Activated CD4-positive, alpha-beta T cell treated with anti-CD3 and anti-CD28 coated beads, Interleukin-2, amount 50 U/mL, for 16 hours (primary cell): ENCODE measurements around the gene TPSB2.
"Not testable (repeated sequence)": the region's sequence is repeated elsewhere in the genome, so short reads cannot be mapped to it uniquely, and the experiment has no call there.

Source experiments
- DNase-seq: peaks from one replicate; pipeline ENCODE4 v3.0.0-alpha.2; 2020

TPSB2 gene

DNA sequence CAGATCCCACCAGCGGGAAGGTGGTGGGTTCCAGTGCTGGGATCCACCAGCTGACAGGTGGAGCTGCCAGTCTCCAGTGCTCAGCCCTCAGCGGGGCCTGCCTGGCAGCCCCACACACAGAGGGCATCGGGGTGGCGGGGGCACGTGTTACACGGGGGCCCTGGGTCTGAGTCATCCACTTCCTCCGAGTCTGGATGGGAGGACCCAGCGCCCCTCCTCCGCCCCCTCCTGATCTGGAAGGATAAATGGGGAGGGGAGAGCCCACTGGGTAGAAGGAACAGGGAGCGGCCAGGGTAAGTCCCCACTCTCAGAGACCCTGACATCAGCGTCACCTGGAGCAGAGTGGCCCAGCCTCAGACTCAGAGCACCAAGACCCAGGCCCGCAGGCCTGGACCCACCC is 10.5 kb upstream of the TPSB2 start, which contains the start of gene TPSAB1:
Gene TPSAB1 (plus strand): TSS at position 270 of the 400 bp plus-strand sequence. CDS start 234 bp downstream, outside the sequence.
- not testable (repeated sequence) for DNase-seq

DNA sequence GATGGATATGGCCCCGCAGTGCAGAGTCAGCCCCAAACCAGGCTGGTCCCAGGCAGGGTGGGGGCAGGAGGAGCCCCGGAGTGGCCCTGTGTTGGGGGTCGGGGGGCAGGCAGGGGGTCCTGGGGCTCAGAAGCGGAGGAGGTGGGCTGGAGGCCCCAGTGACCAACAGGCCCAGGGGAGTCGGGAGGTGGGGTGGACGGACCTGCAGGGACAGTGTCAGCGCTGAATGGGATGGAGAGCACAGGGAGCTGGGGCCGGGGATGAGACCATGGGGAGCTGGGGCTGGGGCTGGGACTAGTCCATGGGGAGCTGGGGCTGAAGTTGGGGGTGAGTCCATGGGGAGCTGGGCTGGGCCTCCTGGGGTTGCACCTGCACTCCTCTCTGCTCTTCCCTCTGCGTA is 9.6 kb upstream of the TPSB2 start:
- DNase-seq: not testable (repeated sequence)

DNA sequence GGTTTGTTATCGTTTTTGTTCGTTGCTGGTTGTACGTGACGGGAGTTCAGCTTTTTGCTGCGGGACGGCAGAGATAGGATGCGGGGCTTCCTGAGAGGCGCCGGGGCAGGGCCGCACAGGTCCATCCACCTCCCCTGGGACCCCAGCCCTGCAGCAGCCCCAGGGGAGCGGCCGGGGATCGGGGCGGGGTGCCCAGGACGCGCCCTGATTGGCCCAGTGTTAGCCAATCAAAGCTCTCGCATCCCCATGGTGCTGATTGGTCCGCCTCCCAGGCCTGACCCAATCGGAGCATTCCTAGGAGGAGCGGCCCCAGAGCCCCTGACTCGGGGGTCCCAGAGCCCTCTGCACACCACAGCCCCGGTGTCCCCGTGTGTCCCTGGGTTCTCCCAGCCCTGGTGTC is 8.9 kb upstream of the TPSB2 start:
- not testable (repeated sequence) for DNase-seq

DNA sequence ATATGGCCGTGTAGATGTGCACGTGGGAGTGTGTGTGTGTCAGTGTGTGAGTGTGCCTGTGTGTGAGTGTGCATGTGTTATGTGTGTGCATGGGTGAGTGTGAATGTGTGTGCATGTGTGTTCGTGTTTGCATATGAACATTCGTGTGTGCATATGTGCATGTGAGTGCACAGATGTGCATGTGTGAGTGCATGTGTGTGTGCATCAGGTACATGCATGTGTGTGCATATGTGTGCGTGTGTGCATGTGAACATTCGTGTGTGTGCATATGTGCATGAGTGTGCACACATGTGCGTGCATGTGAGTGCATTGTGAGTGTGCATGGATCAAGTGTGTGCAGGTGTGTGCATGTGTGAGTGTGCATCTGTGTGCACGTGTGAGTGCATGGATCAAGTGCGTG is 8.0 kb upstream of the TPSB2 start:
- DNase-seq: no peak

DNA sequence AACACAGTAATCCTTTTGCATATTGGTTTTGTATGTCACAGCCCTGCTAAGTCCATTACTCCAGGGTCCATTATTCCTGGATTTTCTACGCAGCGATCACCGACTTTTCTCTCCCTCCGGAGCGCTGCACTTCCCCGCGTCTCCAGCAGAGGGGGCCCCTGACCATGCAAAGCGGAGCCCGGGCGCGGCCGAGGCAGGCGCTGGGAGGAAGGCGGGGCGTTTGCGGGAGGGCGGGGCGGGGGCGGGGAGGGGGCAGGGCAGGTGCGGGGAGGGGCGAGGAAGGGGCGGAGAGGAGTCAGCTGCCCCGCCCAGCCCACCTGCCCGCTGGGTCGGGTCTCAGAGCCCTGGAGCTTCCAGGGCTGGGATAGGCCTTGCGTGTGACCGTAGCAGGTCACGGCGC is 6.7 kb upstream of the TPSB2 start:
- DNase-seq: not testable (repeated sequence)

DNA sequence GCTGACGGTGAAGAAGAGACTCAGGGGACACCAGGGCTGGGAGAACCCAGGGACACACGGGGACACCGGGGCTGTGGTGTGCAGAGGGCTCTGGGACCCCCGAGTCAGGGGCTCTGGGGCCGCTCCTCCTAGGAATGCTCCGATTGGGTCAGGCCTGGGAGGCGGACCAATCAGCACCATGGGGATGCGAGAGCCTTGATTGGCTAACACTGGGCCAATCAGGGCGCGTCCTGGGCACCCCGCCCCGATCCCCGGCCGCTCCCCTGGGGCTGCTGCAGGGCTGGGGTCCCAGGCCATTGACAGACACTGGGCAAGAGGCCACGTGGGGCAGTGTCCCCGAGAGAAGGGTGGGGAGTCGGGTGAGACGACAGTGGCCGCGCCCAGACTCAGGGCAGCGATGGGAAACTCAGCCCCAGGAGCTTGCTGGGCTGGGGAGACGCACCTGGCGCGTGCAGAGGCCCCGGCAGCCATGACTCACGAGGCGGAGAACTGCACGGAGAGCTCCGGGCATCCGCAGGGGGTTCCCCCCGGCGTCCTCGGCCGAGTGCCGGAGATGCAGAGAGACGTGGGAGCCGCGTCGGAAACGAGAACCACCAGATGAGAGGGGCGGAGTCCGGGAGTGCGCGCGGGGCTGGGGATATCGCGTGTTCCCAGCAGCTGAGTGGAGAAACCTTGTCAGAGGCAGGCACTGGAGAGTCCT is 2.2 kb upstream of the TPSB2 start:
- not testable (repeated sequence) for DNase-seq

DNA sequence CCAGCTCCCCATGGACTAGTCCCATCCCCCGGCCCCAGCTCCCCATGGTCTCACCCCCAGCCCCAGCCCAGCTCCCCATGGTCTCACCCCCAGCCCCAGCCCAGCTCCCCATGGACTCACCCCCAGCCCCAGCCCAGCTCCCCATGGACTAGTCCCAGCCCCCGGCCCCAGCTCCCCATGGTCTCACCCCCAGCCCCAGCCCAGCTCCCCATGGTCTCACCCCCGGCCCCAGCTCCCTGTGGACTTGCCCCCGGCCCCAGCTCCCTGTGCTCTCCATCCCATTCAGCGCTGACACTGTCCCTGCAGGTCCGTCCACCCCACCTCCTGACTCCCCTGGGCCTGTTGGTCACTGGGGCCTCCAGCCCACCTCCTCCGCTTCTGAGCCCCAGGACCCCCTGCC is 1.3 kb upstream of the TPSB2 start:
- not testable (repeated sequence) for DNase-seq

DNA sequence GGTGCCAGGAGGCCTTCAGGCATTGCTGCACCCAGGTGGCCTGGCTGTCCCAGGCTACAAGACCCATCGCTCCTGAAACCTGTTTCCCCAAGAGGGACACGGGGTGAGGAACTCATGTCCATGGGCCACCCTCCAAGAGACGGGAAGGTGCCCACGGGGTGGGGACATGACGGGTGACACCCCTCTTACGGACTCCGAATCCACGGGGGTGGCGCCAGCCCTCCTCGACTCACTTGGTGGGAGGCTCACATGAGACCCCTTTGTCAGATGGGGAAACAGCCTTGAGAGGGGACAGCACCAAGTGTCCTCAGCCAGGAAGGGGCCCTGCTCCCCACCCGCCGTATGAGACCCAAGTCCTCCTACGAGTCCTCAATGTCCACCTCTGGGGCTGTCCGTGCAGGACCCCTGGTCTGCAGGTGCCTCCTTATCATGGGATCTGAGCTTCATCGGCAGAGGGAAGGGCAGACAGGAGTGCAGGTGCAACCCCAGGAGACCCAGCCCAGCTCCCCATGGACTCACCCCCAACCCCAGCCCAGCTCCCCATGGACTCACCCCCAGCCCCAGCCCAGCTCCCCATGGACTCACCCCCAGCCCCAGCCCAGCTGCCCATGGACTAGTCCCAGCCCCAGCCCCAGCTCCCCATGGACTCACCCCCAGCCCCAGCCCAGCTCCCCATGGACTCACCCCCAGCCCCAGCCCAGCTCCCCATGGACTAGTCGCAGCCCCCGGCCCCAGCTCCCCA is 658 bp upstream of the TPSB2 start:
- not testable (repeated sequence) for DNase-seq

DNA sequence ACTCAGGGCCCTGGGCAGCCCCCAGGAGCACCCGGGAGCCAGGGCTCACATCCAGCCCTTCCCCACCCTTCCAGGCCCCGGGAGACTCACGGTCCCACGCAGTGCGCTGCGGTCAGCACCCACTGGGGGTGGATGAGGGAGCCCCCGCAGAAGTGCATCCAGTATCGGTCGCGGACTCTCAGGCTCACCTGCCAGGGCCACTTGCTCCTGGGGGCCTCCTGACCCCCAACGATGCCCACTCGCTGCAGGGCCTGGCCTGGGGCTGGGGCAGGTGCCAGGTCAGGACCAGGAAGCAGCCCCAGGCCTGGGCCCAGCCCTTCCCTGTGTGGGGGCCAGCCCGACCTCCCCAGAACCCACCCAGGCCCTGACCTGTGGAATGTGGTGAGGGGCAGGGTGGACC is 508 bp downstream of the TPSB2 start:
- not testable (repeated sequence) for DNase-seq

DNA sequence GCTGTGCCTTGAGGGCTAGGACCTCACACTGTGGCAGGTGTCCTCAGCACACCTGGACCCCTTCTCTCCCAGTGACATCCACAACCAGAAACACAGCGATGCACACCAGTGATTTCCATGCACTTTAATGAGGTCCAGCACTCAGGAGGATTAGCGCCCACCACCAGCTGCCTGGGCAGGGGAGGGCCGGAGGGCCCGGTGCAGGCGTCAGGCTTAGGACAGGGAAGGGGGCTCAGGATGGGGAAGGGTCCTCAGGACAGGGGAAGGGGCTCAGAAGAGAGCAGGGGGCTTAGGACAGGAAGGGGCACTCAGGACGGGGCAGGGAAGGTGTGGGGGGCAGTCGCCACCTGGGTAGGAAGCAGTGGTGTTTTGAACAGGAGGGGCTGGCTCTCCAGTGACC is 1.8 kb downstream of the TPSB2 start:
- DNase-seq: not testable (repeated sequence)

DNA sequence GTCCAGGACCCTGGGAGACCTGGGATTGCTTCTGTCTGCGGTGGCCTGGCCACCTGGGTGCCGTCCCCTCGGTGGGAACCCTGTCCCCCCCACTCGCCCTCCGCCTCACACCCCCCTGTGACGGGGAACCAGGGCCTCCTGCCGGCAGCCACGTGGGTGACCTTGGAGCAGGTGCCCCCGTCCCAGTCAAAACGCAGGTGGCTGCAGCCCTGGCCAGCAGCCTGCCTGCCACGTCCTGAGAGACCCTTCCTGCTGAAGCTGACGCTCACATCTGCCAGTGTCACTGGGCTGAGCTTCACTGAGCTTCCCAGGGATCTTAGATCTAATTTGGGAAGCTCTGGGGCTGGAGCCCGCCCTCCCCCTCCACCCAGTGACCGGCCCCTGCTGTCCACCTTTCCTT is 3.3 kb downstream of the TPSB2 start:
- not testable (repeated sequence) for DNase-seq

DNA sequence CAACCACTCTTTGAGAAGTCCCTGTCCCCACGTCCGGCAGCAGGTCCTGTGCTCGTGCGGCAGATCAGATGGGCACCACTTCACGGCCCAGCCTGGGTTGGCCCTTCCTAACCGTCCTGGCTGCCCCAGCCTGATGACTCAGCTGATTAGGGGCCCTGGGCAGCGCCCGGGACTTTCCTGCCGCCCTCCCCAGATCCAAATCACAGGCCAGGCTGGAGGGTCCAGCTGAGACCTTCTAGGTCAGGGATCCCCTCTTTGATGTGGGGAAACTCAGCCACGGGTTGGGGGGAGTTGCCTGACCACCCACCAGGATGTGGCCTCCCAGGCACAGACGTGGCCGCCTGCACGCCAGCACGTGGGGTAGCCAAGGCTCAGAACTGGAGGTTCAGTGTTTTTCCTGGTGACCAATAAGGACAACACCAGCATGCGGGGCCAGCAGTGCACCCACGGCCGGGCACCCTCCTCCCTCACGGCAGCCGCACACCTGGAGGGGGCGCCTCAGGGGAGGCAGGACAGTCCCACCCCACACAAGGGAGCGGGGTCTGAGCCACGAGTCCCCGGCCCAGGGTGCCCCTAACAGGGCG is 4.2 kb downstream of the TPSB2 start:
- not testable (repeated sequence) for DNase-seq

DNA sequence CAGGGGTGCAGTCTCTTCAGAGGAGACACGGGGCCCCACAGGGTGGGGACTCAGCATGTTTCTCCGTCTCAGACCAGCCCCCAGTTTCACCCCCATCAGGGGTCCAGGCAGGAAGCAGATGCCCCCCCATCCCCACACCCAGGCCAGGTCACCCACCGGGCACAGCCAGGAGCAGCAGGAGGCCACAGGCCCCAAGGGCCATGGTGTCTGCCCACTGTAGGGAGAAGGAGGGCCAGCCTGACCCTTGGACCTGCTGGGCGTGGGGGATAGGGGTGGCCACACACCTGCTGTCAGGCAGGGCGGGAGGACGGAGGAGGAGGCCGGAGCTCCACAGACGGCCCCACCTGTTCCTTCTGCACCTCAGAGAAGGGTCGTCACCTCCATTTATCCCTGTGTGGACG is 4.9 kb downstream of the TPSB2 start, which contains the start of gene TPSG1:
Gene TPSG1 (minus strand): TSS at position 218 of the 401 bp plus-strand sequence. CDS start 16 bp downstream, at position 202.
- no peak for DNase-seq

DNA sequence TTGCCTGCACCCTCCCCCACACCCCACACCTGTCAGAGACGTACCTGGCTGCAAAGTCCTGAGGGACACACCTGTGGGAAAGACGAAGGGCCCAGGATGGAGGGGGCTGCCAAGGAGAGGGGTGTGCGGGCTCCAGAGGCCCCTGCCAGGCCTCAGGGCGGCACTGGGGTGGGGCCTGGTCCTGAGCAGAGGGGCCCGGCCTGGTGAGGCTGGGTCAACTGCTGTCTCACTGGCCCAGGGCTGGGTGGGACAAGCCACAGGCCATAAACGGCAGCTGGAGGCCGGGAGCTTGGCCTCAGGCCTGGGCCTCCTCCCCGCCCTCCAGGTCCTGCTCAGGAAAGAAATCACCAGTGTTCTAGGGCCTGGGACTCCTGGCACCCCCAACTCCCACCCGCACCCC is 5.4 kb downstream of the TPSB2 start:
- DNase-seq: no peak

DNA sequence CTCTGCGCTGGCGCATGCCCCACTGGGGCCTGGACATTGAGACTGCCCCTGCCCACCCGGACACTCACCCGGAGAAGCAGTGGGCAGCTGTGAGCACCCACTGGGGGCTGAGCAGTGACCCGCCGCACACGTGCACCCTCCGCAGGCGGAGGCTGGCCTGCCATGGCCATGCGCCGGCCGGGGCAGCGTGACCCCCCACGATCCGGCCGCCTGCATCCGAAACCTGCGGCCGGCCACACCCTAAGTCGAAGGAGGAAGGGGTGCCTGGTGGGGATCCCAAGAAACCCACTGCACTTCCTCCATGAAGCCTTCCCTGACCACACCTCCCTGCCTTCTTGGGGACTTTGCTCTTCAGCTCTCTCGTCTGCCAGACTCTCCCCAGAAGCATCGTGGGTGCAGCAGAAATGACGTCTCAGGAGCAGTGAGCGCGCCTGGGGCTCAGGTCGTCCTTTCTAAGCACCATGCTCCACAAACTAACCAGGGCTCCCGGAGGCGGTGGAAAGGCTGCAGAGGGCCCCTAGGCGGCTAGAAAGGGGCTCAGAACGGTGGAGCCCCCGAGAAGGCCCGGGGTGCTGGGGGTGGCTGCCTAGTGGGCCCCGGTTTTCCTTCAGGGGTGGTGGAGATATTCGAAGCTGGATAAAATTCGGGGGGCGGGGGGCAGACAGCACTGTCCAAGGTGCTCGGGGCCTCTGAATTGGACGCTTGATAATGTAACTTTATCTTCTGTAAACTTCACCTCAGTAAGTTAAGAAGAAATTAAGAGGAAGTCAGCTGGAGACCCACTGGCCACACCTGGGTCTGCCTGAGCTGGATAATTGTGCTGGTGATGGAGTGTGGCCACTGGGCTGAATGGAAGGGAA is 6.4 kb downstream of the TPSB2 start:
- no peak for DNase-seq

DNA sequence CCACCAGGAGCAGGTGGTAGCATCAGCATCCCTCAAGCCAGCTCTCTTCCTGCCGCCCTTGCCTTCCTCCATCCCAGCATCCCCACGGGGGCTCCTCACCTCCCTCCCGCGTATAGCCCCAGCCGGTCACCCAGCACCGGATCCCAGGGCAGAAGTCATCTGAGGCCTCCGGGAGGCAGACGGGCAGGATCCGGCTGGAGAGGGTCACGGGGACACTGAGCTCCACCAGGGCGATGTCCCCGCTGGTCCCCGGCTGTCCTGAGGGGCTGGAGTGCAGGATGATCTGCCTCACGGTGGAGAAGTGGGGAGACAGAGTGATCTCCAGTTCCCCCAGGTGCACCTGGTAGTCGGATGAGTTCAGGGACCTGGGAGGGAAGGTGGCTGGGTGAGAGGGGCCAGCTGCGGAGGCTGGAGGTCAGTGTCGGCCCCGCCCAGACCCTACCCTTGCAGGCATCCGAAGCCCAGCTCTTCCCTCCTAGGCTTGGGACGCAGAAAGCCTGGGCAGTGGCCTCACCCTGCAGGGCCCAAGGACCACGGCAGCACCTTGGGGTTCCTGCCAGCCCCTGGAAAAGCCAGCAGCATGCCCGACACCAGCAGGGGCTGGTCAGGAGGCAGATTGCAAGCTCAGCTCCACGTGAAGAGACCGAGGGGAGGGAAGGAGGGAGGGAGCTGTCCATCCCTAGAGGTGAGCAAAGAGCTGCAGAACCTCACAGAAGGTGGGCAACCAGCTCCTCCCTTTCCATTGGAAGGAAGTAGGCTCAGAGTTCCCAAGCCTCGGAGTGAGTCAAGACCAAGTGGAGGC is 7.2 kb downstream of the TPSB2 start:
- no peak for DNase-seq

DNA sequence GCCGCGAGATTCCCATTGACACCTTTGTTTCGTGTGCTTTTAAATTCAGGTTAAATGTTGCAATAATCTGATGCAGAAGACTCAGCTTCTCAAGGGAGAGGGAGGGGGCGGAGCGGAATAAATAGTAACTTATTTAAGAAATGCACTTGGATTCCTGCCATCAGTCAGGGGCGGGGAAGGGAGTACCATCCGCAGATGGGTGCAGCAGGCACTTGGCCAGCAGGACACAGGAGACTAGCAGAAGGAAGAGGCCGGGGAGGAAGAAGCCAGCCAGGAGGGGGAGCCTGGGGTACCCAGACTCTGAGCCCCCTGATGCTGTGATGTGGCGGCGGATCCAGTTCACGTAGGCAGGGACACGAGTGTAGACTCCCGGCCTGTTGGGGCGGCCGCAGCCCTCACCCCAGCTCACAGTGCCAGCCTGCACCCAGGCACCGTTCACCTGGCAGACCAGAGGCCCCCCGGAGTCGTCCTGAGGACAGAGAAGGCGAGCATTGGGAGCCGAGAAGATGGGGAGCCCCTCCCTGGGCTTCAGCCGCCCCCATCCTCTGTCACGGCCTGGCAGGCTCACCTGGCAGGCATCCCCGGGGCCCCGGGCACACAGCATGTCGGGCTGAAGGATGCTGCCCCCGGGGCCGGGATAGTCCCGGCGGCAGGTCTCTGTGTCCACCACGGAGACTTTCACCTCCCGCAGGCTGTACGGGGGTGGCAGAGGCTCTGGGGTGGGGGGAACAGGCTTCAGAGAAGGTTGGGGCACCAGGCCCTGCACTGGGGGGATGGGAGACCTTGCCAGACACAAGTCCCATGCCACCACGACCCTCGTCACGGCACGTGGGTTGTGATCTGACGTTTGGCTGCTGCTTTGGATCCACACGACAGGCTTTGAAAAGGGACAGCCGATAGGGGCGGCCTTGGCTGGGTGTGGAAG is 8.1 kb downstream of the TPSB2 start:
- no peak for DNase-seq

DNA sequence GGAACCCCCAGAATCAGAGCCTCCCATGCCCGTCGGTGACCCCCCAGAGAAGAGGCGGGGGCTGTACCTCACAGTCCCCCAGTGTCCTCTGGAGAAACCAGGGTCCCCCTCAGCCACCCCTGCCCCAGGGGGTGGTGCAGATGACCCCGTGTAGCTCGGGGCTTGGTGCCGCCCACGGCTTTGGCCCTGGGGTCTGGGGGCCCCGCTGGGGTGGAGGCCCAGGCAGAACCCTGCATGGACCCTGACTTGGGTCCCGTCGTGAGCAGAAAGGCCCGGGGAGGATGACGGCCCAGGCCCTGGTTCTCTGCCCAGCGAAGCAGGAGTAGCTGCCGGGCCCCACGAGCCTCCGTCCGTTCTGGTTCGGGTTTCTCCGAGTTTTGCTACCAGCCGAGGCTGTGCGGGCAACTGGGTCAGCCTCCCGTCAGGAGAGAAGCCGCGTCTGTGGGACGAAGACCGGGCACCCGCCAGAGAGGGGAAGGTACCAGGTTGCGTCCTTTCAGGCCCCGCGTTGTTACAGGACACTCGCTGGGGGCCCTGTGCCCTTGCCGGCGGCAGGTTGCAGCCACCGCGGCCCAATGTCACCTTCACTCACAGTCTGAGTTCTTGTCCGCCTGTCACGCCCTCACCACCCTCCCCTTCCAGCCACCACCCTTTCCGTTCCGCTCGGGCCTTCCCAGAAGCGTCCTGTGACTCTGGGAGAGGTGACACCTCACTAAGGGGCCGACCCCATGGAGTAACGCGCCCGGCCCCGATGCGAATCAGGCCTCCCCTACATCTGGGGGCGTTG is 8.9 kb downstream of the TPSB2 start:
- no peak for DNase-seq

DNA sequence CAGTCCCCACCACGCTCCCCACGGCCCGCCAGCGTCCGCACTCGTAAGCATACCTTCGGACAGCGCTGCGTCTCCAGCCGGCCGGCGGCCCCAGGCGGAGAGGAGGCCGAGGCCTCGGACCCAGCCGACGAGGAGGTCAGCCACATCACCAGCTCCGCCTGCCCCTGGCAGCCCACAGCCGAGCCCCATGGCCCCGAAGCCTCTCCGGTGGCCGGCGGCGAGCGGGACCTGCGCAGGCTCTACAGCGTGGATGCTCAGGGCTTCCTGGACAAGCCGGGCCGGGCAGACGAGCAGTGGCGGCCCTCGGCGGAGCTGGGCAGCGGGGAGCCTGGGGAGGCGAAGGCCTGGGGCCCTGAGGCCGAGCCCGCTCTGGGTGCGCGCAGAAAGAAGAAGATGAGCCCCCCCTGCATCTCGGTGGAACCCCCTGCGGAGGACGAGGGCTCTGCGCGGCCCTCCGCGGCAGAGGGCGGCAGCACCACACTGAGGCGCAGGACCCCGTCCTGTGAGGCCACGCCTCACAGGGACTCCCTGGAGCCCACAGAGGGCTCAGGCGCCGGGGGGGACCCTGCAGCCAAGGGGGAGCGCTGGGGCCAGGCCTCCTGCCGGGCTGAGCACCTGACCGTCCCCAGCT is 9.8 kb downstream of the TPSB2 start:
- no peak for DNase-seq
